Measurements from ENCODE around the gene GABRA4.

GABRA4 gene

DNA sequence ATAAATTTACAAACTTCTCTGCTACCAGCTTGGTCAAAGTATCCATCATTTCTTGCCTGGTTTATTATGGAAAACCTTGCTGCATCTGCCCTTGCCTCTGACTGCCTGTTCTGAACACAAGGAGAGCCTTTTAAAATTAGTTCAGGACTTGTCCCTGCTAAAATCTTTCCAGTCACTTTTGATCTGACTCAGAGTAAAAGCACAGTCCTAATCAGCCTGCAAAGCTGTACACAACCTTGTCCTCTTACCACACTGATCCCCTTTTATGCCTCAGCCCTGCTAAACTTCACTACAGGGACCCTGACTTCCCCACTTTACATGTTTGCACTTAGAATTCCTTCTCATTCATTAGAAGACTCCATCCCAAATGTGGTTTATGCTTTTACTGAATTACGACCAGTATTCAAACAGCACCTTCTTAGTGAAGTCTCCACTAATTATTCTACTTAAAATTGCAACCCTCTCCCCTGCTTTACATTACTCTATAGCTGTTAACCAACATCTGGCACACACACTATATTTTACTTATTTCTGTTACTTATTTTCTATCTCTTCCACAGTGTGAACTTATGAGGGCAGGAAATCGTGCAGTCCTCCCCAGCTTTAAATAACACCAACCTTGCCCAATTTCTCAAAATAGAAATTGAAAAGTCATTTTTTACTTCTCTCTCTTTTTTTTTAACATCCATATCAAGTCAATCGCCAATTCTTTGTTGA, 6.3 kb downstream of the GABRA4 start:
- Histone ChIP-seq H3K27me3 (ENCODE audit: insufficient read depth, low read depth, severe bottlenecking) (no peaks in the 10 kb centered on the region), H3K4me3 (ENCODE audit: low read depth, low read length) (no peak overlapping the region), H3K36me3 (no peaks in the 10 kb centered on the region), H3K27ac (no peak overlapping the region), H3K9me3 (ENCODE audit: severe bottlenecking) (no peaks in the 10 kb centered on the region)
- TF ChIP-seq, protein P1, sequence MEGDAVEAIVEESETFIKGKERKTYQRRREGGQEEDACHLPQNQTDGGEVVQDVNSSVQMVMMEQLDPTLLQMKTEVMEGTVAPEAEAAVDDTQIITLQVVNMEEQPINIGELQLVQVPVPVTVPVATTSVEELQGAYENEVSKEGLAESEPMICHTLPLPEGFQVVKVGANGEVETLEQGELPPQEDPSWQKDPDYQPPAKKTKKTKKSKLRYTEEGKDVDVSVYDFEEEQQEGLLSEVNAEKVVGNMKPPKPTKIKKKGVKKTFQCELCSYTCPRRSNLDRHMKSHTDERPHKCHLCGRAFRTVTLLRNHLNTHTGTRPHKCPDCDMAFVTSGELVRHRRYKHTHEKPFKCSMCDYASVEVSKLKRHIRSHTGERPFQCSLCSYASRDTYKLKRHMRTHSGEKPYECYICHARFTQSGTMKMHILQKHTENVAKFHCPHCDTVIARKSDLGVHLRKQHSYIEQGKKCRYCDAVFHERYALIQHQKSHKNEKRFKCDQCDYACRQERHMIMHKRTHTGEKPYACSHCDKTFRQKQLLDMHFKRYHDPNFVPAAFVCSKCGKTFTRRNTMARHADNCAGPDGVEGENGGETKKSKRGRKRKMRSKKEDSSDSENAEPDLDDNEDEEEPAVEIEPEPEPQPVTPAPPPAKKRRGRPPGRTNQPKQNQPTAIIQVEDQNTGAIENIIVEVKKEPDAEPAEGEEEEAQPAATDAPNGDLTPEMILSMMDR (IDR thresholded peaks at IDR 0.05; ENCODE audit: low read depth, low read length) = no peak
- DNase-seq = no peak

DNA sequence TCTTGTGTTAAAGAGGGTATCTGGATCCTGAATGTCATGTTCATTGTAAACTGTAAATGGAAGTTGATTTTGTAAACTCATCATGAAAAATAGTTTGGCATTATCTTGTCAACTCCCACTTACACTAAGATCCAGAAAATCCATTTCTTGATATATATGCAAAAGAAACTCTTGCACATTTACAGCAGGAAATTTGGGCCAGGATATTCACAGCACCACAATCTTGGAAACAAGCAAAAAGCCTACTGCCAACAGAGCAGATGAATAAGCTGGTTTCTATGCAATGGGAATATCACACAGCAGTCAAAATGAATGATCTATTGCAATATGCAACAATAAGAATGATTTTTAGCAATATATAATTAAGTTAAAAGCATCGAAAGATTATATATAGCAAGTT, 8.6 kb downstream of the GABRA4 start:
- Histone ChIP-seq H3K27ac (no peak overlapping the region), H3K9me3 (ENCODE audit: severe bottlenecking) (no peaks in the 10 kb centered on the region), H3K27me3 (ENCODE audit: insufficient read depth, low read depth, severe bottlenecking) (no peaks in the 10 kb centered on the region), H3K4me3 (ENCODE audit: low read depth, low read length) (no peak overlapping the region), H3K36me3 (no peaks in the 10 kb centered on the region)
- no peak for DNase-seq
- TF ChIP-seq, protein P1 (IDR thresholded peaks at IDR 0.05; ENCODE audit: low read depth, low read length) = no peak

DNA sequence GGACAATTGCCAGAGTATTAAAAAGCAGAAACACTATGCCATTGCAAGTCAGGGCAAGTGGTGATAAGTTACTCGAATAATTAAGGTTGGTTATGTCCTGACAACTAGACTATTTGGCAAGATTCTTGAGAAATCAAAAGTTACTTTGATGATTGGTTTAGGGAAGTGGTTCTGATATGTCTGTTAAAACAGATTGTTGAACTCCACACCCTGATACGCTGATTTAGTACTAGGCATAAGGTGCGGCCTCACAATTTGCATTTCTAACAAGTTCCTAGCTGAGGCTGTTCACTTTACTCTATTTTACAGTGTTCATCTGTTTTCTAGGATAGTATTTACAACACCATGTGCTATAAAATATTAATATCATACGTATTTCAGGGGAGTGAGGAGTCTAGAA, 12.5 kb downstream of the GABRA4 start:
- no peak overlapping the region for H3K27ac ChIP-seq
- no peaks in the 10 kb centered on the region for H3K36me3 ChIP-seq
- TF ChIP-seq, protein P1 (IDR thresholded peaks at IDR 0.05; ENCODE audit: low read depth, low read length) = no peak
- no peaks in the 10 kb centered on the region for H3K27me3 ChIP-seq (ENCODE audit: insufficient read depth, low read depth, severe bottlenecking)
- no peak overlapping the region for H3K4me3 ChIP-seq (ENCODE audit: low read depth, low read length)
- DNase-seq = no peak
- no peaks in the 10 kb centered on the region for H3K9me3 ChIP-seq (ENCODE audit: severe bottlenecking)

DNA sequence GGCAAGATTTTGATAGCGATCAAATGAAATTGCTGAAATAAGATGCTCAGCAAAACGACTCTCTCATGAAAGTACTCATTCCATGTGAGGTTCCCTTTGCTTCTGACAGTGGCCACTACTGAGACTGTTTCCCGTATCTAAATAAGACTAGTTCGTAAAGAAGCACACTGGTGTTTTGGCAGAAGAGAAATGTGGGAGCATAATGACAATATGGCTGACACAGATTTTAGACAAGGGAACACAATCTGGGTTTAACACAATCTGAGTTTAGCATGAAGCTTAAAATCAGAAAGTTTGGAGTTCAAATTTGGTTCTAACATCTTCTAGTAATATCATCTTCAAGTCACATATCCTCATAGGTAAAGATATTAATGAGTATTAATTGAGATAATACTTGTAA, 13.7 kb downstream of the GABRA4 start:
- Histone ChIP-seq H3K9me3 (ENCODE audit: severe bottlenecking) (no peaks in the 10 kb centered on the region), H3K36me3 (no peaks in the 10 kb centered on the region), H3K27me3 (ENCODE audit: insufficient read depth, low read depth, severe bottlenecking) (no peaks in the 10 kb centered on the region), H3K4me3 (ENCODE audit: low read depth, low read length) (no peak overlapping the region), H3K27ac (no peak overlapping the region)
- TF ChIP-seq, protein P1 (IDR thresholded peaks at IDR 0.05; ENCODE audit: low read depth, low read length) = no peak
- DNase-seq = no peak

DNA sequence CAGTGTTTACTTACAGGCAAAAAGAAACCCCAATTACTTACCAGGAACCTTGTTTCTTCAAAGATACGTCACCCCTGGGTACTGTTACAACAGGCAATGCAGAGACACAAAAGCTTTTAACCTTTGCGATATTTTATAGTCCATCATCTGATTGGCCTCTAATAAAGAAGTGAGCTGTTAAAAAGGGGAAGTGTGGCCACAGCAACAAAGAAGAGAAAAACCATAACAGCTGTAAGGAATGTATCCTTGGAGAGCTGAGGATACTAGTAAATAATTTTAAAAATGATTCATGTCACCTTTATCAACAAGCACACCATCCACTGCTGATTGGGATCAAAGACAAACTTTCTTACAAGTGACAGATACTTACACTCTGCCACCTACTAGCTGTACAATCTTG, 14.1 kb downstream of the GABRA4 start:
- Histone ChIP-seq H3K27me3 (ENCODE audit: insufficient read depth, low read depth, severe bottlenecking) (no peaks in the 10 kb centered on the region), H3K27ac (no peak overlapping the region), H3K9me3 (ENCODE audit: severe bottlenecking) (no peaks in the 10 kb centered on the region), H3K4me3 (ENCODE audit: low read depth, low read length) (no peak overlapping the region), H3K36me3 (no peaks in the 10 kb centered on the region)
- TF ChIP-seq, protein P1 (IDR thresholded peaks at IDR 0.05; ENCODE audit: low read depth, low read length) = no peak
- no peak for DNase-seq

DNA sequence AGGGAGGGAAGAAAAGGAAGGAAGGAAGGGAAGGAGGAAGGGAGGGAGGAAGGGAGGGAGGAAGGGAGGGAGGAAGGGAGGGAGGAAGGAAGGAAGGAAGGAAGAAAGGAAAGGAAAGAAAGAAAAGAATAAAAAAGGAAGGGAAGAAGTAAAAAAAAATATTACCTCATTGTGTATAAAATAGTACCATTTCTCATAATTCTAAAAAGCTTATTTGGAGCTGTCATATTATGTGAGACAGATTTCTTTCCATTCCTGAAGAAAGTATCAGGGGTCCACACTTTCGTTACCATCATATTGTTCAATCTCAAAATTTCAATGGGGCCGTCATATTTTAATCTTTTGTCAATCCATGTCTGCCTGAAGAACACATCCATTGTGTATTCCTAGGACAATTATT, 16.1 kb downstream of the GABRA4 start:
- Histone ChIP-seq H3K4me3 (ENCODE audit: low read depth, low read length) (no peak overlapping the region), H3K36me3 (no peaks in the 10 kb centered on the region), H3K27me3 (ENCODE audit: insufficient read depth, low read depth, severe bottlenecking) (no peaks in the 10 kb centered on the region), H3K27ac (no peak overlapping the region), H3K9me3 (ENCODE audit: severe bottlenecking) (no peaks in the 10 kb centered on the region)
- TF ChIP-seq, protein P1 (IDR thresholded peaks at IDR 0.05; ENCODE audit: low read depth, low read length) = no peak
- DNase-seq = no peak
